A549 (cell line): ENCODE data around the gene AKAP10. TPM values are rescaled to one million over a fixed set of nuclear protein-coding genes. Genes with fewer than 3 reads are reported as not detected.
"Not testable (repeated sequence)": the region's sequence is repeated elsewhere in the genome, so short reads cannot be mapped to it uniquely, and the experiment has no call there.

Experiments
- ATAC-seq, 2 experiments: fragments of 200-7000 bp in 1 of 2; fragments of >200 bp in 1 of 2; cut with Nextera tagmentation in 1 of 2; cut with Tn5 transposase in 1 of 2; 3 replicates each; pipeline versions ENCODE4 v1.8.0 to v1.9.1; 2018 to 2020; ENCODE audit warnings: mild to moderate bottlenecking in 1 of 2, moderate library complexity in 1 of 2
- CTCF ChIA-PET: fragments of 300-600 bp; sonication (Branson Sonifier 250); formaldehyde crosslinking; extraction: SDS; loops from one replicate; lab custom pipeline; 2021; ENCODE audit warnings: antibody characterized with exemption, inconsistent platforms; lab: Yijun Ruan, JAX
- POLR2A ChIA-PET: fragments of 350-600 bp; formaldehyde crosslinking; extraction: SDS; loops from one replicate; lab custom pipeline; 2021; ENCODE audit warnings: antibody characterized with exemption, inconsistent platforms; lab: Yijun Ruan, JAX
- DNase-seq, 2 experiments: peaks; one replicate each; pipeline versions ENCODE4 v3.0.0 to v3.0.0-alpha.2; 2011 to 2016; ENCODE audit warnings: low read depth in 1 of 2, low spot score in 1 of 2
- FAIRE-seq: peaks from 2 replicates; lab custom pipeline; 2011; peaks lifted over from hg19 to GRCh38; lab: Jason Lieb, UNC
- H3K27ac ChIP-seq, 2 experiments: fragments of >200 bp; sonication (Bioruptor Twin); formaldehyde crosslinking; 3 replicates each; pipeline ENCODE4 v1.5.1; 2016 to 2017
- H3K4me1 ChIP-seq: fragments of >200 bp; sonication (Bioruptor Twin); formaldehyde crosslinking; 3 replicates; pipeline ENCODE4 v1.6.1; 2016
- H3K4me2 ChIP-seq: fragments of >200 bp; sonication (Bioruptor Twin); formaldehyde crosslinking; 3 replicates; pipeline ENCODE4 v1.6.1; 2016
- H3K4me3 ChIP-seq: fragments of >200 bp; sonication (Bioruptor Twin); formaldehyde crosslinking; 3 replicates; pipeline ENCODE4 v1.5.1; 2016
- H3K9me3 ChIP-seq: fragments of >200 bp; sonication (Bioruptor Twin); formaldehyde crosslinking; 3 replicates; pipeline ENCODE4 v1.6.1; 2016
- CBX2 ChIP-seq: fragments of 200-600 bp; sonication (generic); IDR thresholded peaks from 2 replicates; pipeline ENCODE4 v1.6.1; 2016; ENCODE audit warnings: low read depth, mild to moderate bottlenecking, borderline replicate concordance
- CEBPB ChIP-seq, 2 experiments: fragments of >200 bp in 1 of 2; sonication (Bioruptor Twin) in 1 of 2; formaldehyde crosslinking in 1 of 2; IDR thresholded peaks; 2 replicates each; pipeline ENCODE4 v1.6.1; 2012 to 2016
- CTCF ChIP-seq: fragments of >200 bp; sonication (Bioruptor Twin); formaldehyde crosslinking; IDR thresholded peaks from 3 replicates; pipeline ENCODE4 v1.5.1; 2016
- ELK1 ChIP-seq: fragments of 150-350 bp; IDR thresholded peaks from 2 replicates; pipeline ENCODE4 v1.6.1; 2014; ENCODE audit warnings: low read depth, mild to moderate bottlenecking, low read length
- FOSL2 ChIP-seq, 2 experiments: fragments of 450-650 bp in 1 of 2; fragments of >200 bp in 1 of 2; sonication (Bioruptor Twin) in 1 of 2; formaldehyde crosslinking; IDR thresholded peaks; 2 replicates each; pipeline versions ENCODE4 v1.5.0 to v1.6.1; 2016 to 2020; ENCODE audit warnings: mild to moderate bottlenecking in 1 of 2, moderate library complexity in 1 of 2
- HDAC2 ChIP-seq: fragments of 200-600 bp; sonication (generic); IDR thresholded peaks from 2 replicates; pipeline ENCODE4 v1.6.1; 2016
- HES2 ChIP-seq: fragments of >200 bp; sonication (Bioruptor Twin); formaldehyde crosslinking; IDR thresholded peaks from 2 replicates; pipeline ENCODE4 v1.6.1; 2016
- HMGXB4 ChIP-seq: fragments of 250-450 bp; sonication (Bioruptor Pico); IDR thresholded peaks from 2 replicates; pipeline ENCODE4 v1.5.0; 2021; ENCODE audit warnings: mild to moderate bottlenecking, moderate library complexity, borderline replicate concordance
- JUN ChIP-seq, 2 experiments: fragments of >200 bp; sonication (Bioruptor Twin); formaldehyde crosslinking; IDR thresholded peaks; 2 replicates in 1 of 2; 3 replicates in 1 of 2; pipeline ENCODE4 v1.6.1; 2016 to 2017
- JUNB ChIP-seq: fragments of >200 bp; sonication (Bioruptor Twin); formaldehyde crosslinking; IDR thresholded peaks from 2 replicates; pipeline ENCODE4 v1.6.1; 2016
- PBX3 ChIP-seq: IDR thresholded peaks from 2 replicates; pipeline ENCODE4 v1.6.1; 2012
- PHF8 ChIP-seq: fragments of 200-600 bp; sonication (generic); IDR thresholded peaks from 2 replicates; pipeline ENCODE4 v1.6.1; 2016; ENCODE audit warnings: low read depth, mild to moderate bottlenecking, antibody characterized with exemption, moderate library complexity, borderline replicate concordance
- RFX5 ChIP-seq: fragments of 450-650 bp; IDR thresholded peaks from 2 replicates; pipeline ENCODE4 v1.7.1; 2014; ENCODE audit warnings: antibody characterized with exemption, mild to moderate bottlenecking, moderate library complexity
- RNF2 ChIP-seq: fragments of 200-600 bp; sonication (generic); IDR thresholded peaks from 2 replicates; pipeline ENCODE4 v1.6.1; 2016; ENCODE audit warnings: low read depth, mild to moderate bottlenecking, antibody characterized with exemption, moderate library complexity, borderline replicate concordance
- SREBF2 ChIP-seq: fragments of 450-650 bp; IDR thresholded peaks from 2 replicates; pipeline ENCODE4 v1.6.1; 2014; ENCODE audit warnings: mild to moderate bottlenecking, moderate library complexity
- USF2 ChIP-seq: fragments of 450-650 bp; IDR thresholded peaks from 2 replicates; pipeline ENCODE4 v1.6.1; 2014; ENCODE audit warnings: antibody characterized with exemption
- ZNF302 ChIP-seq: fragments of 250-450 bp; sonication (Bioruptor Pico); IDR thresholded peaks from 2 replicates; pipeline ENCODE4 v1.9.0; 2021; ENCODE audit warnings: inconsistent platforms, mild to moderate bottlenecking, moderate library complexity
- ZSCAN20 ChIP-seq: fragments of 250-450 bp; sonication (Bioruptor Pico); IDR thresholded peaks from 2 replicates; pipeline ENCODE4 v1.8.0; 2022; ENCODE audit warnings: mild to moderate bottlenecking, moderate library complexity
- WGBS: methylation state at CpG from one replicate; pipeline ENCODE4 v1.1.6; 2017; ENCODE audit errors: missing lambda C conversion rate; 5-methylcytosine and 5-hydroxymethylcytosine counted together
- polyA plus RNA-seq, 4 experiments: library from polyadenylated mRNA; depleted of rRNA in 3 of 4; stranded (reverse); fragments of >200 nt; fragmentation: RNase III in 1 of 4; extraction: RNeasy Plus Mini Kit Qiagen cat#74134 plus additional on column Dnase treatment in 1 of 4; gene quantifications; 2 replicates in 3 of 4; 3 replicates in 1 of 4; pipeline ENCODE4 v1.2.3, GENCODE V29; 2011 to 2017

The AKAP10 gene
- polyA plus RNA-seq, 2 of the 4 experiments (the other 2 are of a cell fraction): 22.0 to 51.1 TPM

GRCh38 chr17:20022701-20023100 is 45.1 kb upstream of the AKAP10 start (continued):
- TF ChIP-seq HES2 (no peak), PBX3 (no peak), HDAC2 (no peak), SREBF2 (no peak), RNF2 (no peak), CBX2 (no peak), ELK1 (no peak), HMGXB4 (no peak)

- FAIRE-seq, ATAC-seq, POLR2A ChIA-PET, H3K4me2 ChIP-seq, H3K27ac ChIP-seq, H3K9me3 ChIP-seq, DNase-seq, H3K4me3 ChIP-seq: not testable (repeated sequence)
- 95% methylated on average over 31 of the region's 32 CpGs for WGBS
- CTCF ChIA-PET: interaction anchor here (0.9 to 1.1 kb wide), 3 partner anchors 50 to 209 kb away, joined by 3 to 5 read pairs (median 4); no protein-coding TSS in a partner anchor
- peaks cover 11% of the 10 kb centered on the region for H3K4me1 ChIP-seq
Observed at GRCh38 chr17:20016475-20016992, 38.9 kb upstream of the AKAP10 start.

GRCh38 chr17:20012017-20012536 is 34.4 kb upstream of the AKAP10 start:
- ChIA-PET CTCF (interaction anchor here (1.0 to 10.8 kb wide), 12 partner anchors 7 to 236 kb away, joined by 3 to 240 read pairs (median 9); partner anchors contain the start of gene ULK2), POLR2A (no interaction called here)
- no peak overlapping the region for H3K4me3 ChIP-seq

More at GRCh38 chr17:20012017-20012536, 34.4 kb upstream of the AKAP10 start:
- TF ChIP-seq CEBPB (IDR thresholded peaks at IDR 0.05) (no peak), CTCF (no peak), RFX5 (no peak), FOSL2 (IDR thresholded peaks at IDR 0.05) (no peak), FOSL2 (CRISPR knock-in tag; IDR thresholded peaks at IDR 0.05) (no peak), ZNF302 (CRISPR knock-in tag) (no peak), PHF8 (no peak), RNF2 (no peak), USF2 (no peak), JUN (IDR thresholded peaks at IDR 0.05) (no peak), ZSCAN20 (CRISPR knock-in tag) (no peak), JUNB (no peak)
- FAIRE-seq (no peak), DNase-seq (no peak), ATAC-seq (no peak)
- no peaks in the 10 kb centered on the region for H3K9me3 ChIP-seq
- 57% methylated on average over 2 of the region's 2 CpGs for WGBS
- H3K27ac ChIP-seq: peak overlapping the region in 1 of 2 experiments; percentile 88; a peak in 1 of 6 replicates
- H3K4me1 ChIP-seq: peaks cover 25% of the 10 kb centered on the region
- peak overlapping the region; percentile 91 for H3K4me2 ChIP-seq
